Measurements from ENCODE around the gene EIF2S1.

The EIF2S1 gene

GRCh38 chr14:67371247-67372148 lies 11.4 kb downstream of the EIF2S1 start:
- H3K36me3 ChIP-seq (ENCODE audit: control insufficient read depth, insufficient read depth, low read length) = peaks cover 29% of the 10 kb centered on the region

GRCh38 chr14:67372833-67373232 lies 12.7 kb downstream of the EIF2S1 start:
- Histone ChIP-seq H3K36me3 (ENCODE audit: control insufficient read depth, insufficient read depth, low read length) (peaks cover 32% of the 10 kb centered on the region), H3K4me1 (ENCODE audit: control insufficient read depth, insufficient read depth, low read length) (no peaks in the 10 kb centered on the region), H3K9me3 (ENCODE audit: control insufficient read depth, low read length) (no peaks in the 10 kb centered on the region), H3K27me3 (ENCODE audit: control insufficient read depth, insufficient read depth, low read length, poor library complexity, severe bottlenecking) (no peaks in the 10 kb centered on the region), H3K27ac (ENCODE audit: insufficient read depth, low read depth, low read length, poor library complexity, severe bottlenecking) (no peak overlapping the region), H3K4me3 (ENCODE audit: insufficient read depth, low read depth, low read length) (no peak overlapping the region)
- WGBS, 2 experiments = 90% methylated on average over 1 of the region's 1 CpG; no CpG with 5 or more reads in 1 of the 2 experiments

More at GRCh38 chr14:67371247-67372148, 11.4 kb downstream of the EIF2S1 start:
- Histone ChIP-seq H3K27me3 (ENCODE audit: control insufficient read depth, insufficient read depth, low read length, poor library complexity, severe bottlenecking) (no peaks in the 10 kb centered on the region), H3K9me3 (ENCODE audit: control insufficient read depth, low read length) (no peaks in the 10 kb centered on the region), H3K4me1 (ENCODE audit: control insufficient read depth, insufficient read depth, low read length) (no peaks in the 10 kb centered on the region), H3K27ac (ENCODE audit: insufficient read depth, low read depth, low read length, poor library complexity, severe bottlenecking) (no peak overlapping the region), H3K4me3 (ENCODE audit: insufficient read depth, low read depth, low read length) (no peak overlapping the region)
- WGBS, 2 experiments = 87 to 98% methylated on average over 3 of the region's 4 CpGs

- Histone ChIP-seq H3K9me3 (ENCODE audit: control insufficient read depth, low read length) (no peaks in the 10 kb centered on the region), H3K4me1 (ENCODE audit: control insufficient read depth, insufficient read depth, low read length) (no peaks in the 10 kb centered on the region), H3K4me3 (ENCODE audit: insufficient read depth, low read depth, low read length) (no peak overlapping the region), H3K27ac (ENCODE audit: insufficient read depth, low read depth, low read length, poor library complexity, severe bottlenecking) (no peak overlapping the region), H3K36me3 (ENCODE audit: control insufficient read depth, insufficient read depth, low read length) (peaks cover 35% of the 10 kb centered on the region), H3K27me3 (ENCODE audit: control insufficient read depth, insufficient read depth, low read length, poor library complexity, severe bottlenecking) (no peaks in the 10 kb centered on the region)
- 91 to 94% methylated on average over 2 of the region's 2 CpGs for whole genome bisulfite sequencing, 2 experiments
Measured at GRCh38 chr14:67373347-67373746, 13.2 kb downstream of the EIF2S1 start.

DNA sequence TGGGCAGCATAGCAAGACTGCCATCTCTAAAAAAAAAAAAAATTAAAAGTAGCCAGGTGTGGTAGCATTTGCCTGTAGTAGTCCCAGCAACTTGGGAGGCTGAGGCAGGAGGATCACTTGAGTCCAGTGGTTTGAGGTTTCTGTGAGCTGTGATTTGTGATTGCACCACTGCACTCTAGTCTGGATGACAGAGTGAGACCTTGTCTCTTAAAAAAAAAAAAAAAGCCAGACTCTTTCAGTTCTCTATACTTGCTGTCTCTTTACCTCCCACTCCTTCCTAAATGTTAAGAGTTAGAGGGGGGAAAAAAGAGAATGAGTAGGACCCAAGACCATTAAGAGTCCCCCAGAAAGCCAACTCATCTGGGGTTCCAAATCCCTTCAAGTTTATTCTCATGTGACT lies 17.8 kb downstream of the EIF2S1 start:
- Histone ChIP-seq H3K27ac (ENCODE audit: insufficient read depth, low read depth, low read length, poor library complexity, severe bottlenecking) (no peak overlapping the region), H3K4me3 (ENCODE audit: insufficient read depth, low read depth, low read length) (no peak overlapping the region), H3K4me1 (ENCODE audit: control insufficient read depth, insufficient read depth, low read length) (no peaks in the 10 kb centered on the region), H3K36me3 (ENCODE audit: control insufficient read depth, insufficient read depth, low read length) (peaks cover 43% of the 10 kb centered on the region), H3K27me3 (ENCODE audit: control insufficient read depth, insufficient read depth, low read length, poor library complexity, severe bottlenecking) (no peaks in the 10 kb centered on the region), H3K9me3 (ENCODE audit: control insufficient read depth, low read length) (no peaks in the 10 kb centered on the region)

GRCh38 chr14:67385120-67385519 lies 25.0 kb downstream of the EIF2S1 start:
- H3K27me3 ChIP-seq (ENCODE audit: control insufficient read depth, insufficient read depth, low read length, poor library complexity, severe bottlenecking) = no peaks in the 10 kb centered on the region
- peaks cover 18% of the 10 kb centered on the region for H3K36me3 ChIP-seq (ENCODE audit: control insufficient read depth, insufficient read depth, low read length)
- 89% methylated on average over 2 of the region's 2 CpGs for WGBS, 2 experiments
- H3K4me3 ChIP-seq (ENCODE audit: insufficient read depth, low read depth, low read length) = no peak overlapping the region
- H3K9me3 ChIP-seq (ENCODE audit: control insufficient read depth, low read length) = no peaks in the 10 kb centered on the region
- H3K4me1 ChIP-seq (ENCODE audit: control insufficient read depth, insufficient read depth, low read length) = no peaks in the 10 kb centered on the region
- H3K27ac ChIP-seq (ENCODE audit: insufficient read depth, low read depth, low read length, poor library complexity, severe bottlenecking) = no peak overlapping the region

- Histone ChIP-seq H3K4me1 (ENCODE audit: control insufficient read depth, insufficient read depth, low read length) (no peaks in the 10 kb centered on the region), H3K36me3 (ENCODE audit: control insufficient read depth, insufficient read depth, low read length) (peaks cover 18% of the 10 kb centered on the region), H3K27me3 (ENCODE audit: control insufficient read depth, insufficient read depth, low read length, poor library complexity, severe bottlenecking) (no peaks in the 10 kb centered on the region), H3K4me3 (ENCODE audit: insufficient read depth, low read depth, low read length) (no peak overlapping the region), H3K9me3 (ENCODE audit: control insufficient read depth, low read length) (no peaks in the 10 kb centered on the region), H3K27ac (ENCODE audit: insufficient read depth, low read depth, low read length, poor library complexity, severe bottlenecking) (no peak overlapping the region)
- 86 to 93% methylated on average over 2 of the region's 2 CpGs for WGBS, 2 experiments
Measured at GRCh38 chr14:67385618-67386017, 25.5 kb downstream of the EIF2S1 start.

DNA sequence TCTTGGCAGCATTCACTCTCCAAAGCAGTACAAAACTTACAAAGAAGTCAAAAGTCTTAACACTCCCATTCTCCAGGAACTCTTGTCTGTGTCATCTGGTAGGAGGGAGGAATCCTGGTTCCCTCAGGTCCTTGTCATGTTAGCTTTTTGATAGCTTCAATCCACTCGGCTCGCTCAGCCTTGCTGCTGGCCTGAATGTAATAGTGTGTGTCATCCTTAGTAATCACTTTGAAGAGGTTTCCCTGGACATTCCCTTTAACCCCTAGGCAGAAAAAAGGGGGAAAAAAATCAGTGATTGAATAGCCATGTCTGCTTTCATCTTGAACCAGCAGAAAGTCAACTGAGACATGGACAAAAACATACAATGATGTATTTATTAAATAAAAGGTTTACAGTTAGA lies 27.1 kb downstream of the EIF2S1 start:
- Histone ChIP-seq H3K4me1 (ENCODE audit: control insufficient read depth, insufficient read depth, low read length) (no peaks in the 10 kb centered on the region), H3K36me3 (ENCODE audit: control insufficient read depth, insufficient read depth, low read length) (peaks cover 10% of the 10 kb centered on the region), H3K27ac (ENCODE audit: insufficient read depth, low read depth, low read length, poor library complexity, severe bottlenecking) (no peak overlapping the region), H3K9me3 (ENCODE audit: control insufficient read depth, low read length) (no peaks in the 10 kb centered on the region), H3K27me3 (ENCODE audit: control insufficient read depth, insufficient read depth, low read length, poor library complexity, severe bottlenecking) (no peaks in the 10 kb centered on the region), H3K4me3 (ENCODE audit: insufficient read depth, low read depth, low read length) (no peak overlapping the region)
- 94 to 100% methylated on average over 2 of the region's 2 CpGs for WGBS, 2 experiments

GRCh38 chr14:67389275-67389674 lies 29.1 kb downstream of the EIF2S1 start:
- no peaks in the 10 kb centered on the region for H3K27me3 ChIP-seq (ENCODE audit: control insufficient read depth, insufficient read depth, low read length, poor library complexity, severe bottlenecking)
- H3K4me1 ChIP-seq (ENCODE audit: control insufficient read depth, insufficient read depth, low read length) = no peaks in the 10 kb centered on the region
- no peak overlapping the region for H3K4me3 ChIP-seq (ENCODE audit: insufficient read depth, low read depth, low read length)
- H3K9me3 ChIP-seq (ENCODE audit: control insufficient read depth, low read length) = no peaks in the 10 kb centered on the region
- WGBS, 2 experiments = 94 to 98% methylated on average over 2 to 3 of the region's 3 CpGs
- H3K36me3 ChIP-seq (ENCODE audit: control insufficient read depth, insufficient read depth, low read length) = peaks cover 3% of the 10 kb centered on the region
- H3K27ac ChIP-seq (ENCODE audit: insufficient read depth, low read depth, low read length, poor library complexity, severe bottlenecking) = no peak overlapping the region

GRCh38 chr14:67389811-67390534 lies 29.8 kb downstream of the EIF2S1 start:
- Histone ChIP-seq H3K27me3 (ENCODE audit: control insufficient read depth, insufficient read depth, low read length, poor library complexity, severe bottlenecking) (no peaks in the 10 kb centered on the region), H3K36me3 (ENCODE audit: control insufficient read depth, insufficient read depth, low read length) (peaks cover 3% of the 10 kb centered on the region), H3K27ac (ENCODE audit: insufficient read depth, low read depth, low read length, poor library complexity, severe bottlenecking) (no peak overlapping the region), H3K9me3 (ENCODE audit: control insufficient read depth, low read length) (no peaks in the 10 kb centered on the region), H3K4me1 (ENCODE audit: control insufficient read depth, insufficient read depth, low read length) (no peaks in the 10 kb centered on the region), H3K4me3 (ENCODE audit: insufficient read depth, low read depth, low read length) (no peak overlapping the region)
- 82 to 85% methylated on average over 1 of the region's 1 CpG for WGBS, 2 experiments

DNA sequence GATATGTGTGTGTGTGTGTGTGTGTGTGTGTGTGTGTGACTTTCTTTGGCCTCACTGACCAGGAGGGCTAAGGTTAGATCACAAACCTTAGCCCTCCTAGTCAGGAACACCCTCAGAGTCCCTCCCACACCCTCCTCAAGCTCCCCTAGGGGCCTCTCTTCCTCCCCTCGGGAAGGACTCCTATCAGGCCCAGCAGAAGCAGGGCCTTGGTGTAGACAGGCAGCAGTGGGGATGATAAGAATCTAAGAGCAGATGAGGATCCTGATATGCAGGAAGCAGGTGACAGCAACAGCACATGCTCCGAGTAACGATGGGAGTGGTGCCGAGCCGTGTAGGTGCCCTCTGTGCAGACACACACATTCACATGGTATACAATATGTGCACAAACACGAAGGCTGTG lies 31.1 kb downstream of the EIF2S1 start:
- 90 to 94% methylated on average over 5 to 6 of the region's 6 CpGs for WGBS, 2 experiments
- H3K9me3 ChIP-seq (ENCODE audit: control insufficient read depth, low read length) = no peaks in the 10 kb centered on the region
- H3K27me3 ChIP-seq (ENCODE audit: control insufficient read depth, insufficient read depth, low read length, poor library complexity, severe bottlenecking) = no peaks in the 10 kb centered on the region
- H3K36me3 ChIP-seq (ENCODE audit: control insufficient read depth, insufficient read depth, low read length) = no peaks in the 10 kb centered on the region
- H3K27ac ChIP-seq (ENCODE audit: insufficient read depth, low read depth, low read length, poor library complexity, severe bottlenecking) = no peak overlapping the region
- H3K4me1 ChIP-seq (ENCODE audit: control insufficient read depth, insufficient read depth, low read length) = peaks cover 4% of the 10 kb centered on the region
- H3K4me3 ChIP-seq (ENCODE audit: insufficient read depth, low read depth, low read length) = no peak overlapping the region

All from ectodermal cell (in vitro differentiated cells).